Uterus (tissue), 4 donors: Measurements from ENCODE around the gene SPR. TPM values are rescaled to one million over a fixed set of nuclear protein-coding genes. Genes with fewer than 3 reads are reported as not detected.

Experiments used
- DNase-seq, 2 donors: peaks; one replicate each; pipeline ENCODE4 v3.0.0-alpha.2; 2019 to 2020
- H3K27ac ChIP-seq, 2 donors: fragments of 200-600 bp; sonication (generic); 1 replicate in 1 of 2; 2 replicates in 1 of 2; pipeline ENCODE4 v1.5.1; 2016 to 2018
- H3K27me3 ChIP-seq, 2 donors: fragments of 200-600 bp; sonication (generic); one replicate each; pipeline ENCODE4 v1.5.1; 2018 to 2019; ENCODE audit warnings: control low read depth in 1 of 2
- H3K36me3 ChIP-seq, 2 donors: fragments of 200-600 bp; sonication (generic); one replicate each; pipeline ENCODE4 v1.5.1; 2019; ENCODE audit warnings: control low read depth in 1 of 2
- H3K4me1 ChIP-seq, 2 donors: fragments of 200-600 bp; sonication (generic); one replicate each; pipeline ENCODE4 v1.5.1; 2018 to 2019; ENCODE audit warnings: control low read depth in 1 of 2
- H3K4me3 ChIP-seq, 2 donors: fragments of 200-600 bp; sonication (generic); 1 replicate in 1 of 2; 2 replicates in 1 of 2; pipeline ENCODE4 v1.5.1; 2018 to 2019; ENCODE audit warnings: mild to moderate bottlenecking in 1 of 2
- H3K9me3 ChIP-seq, 2 donors: fragments of 200-600 bp; sonication (generic); one replicate each; pipeline ENCODE4 v1.5.1; 2019; ENCODE audit warnings: control low read depth in 1 of 2
- POLR2A ChIP-seq, 2 donors: fragments of 450-650 bp; IDR thresholded peaks; one replicate each; pipeline ENCODE4 v1.6.1; 2016; ENCODE audit warnings: antibody characterized with exemption in 2 of 2, mild to moderate bottlenecking in 1 of 2, moderate library complexity in 1 of 2
- intact Hi-C: fragments of 100-400 bp; cut with DNase I; formaldehyde crosslinking; loops from one replicate; pipeline ENCODE4 v1.15.1; 2023; ENCODE audit warnings: low total_unique reads
- total RNA-seq, 4 donors: library from RNA; depleted of rRNA in 3 of 4; stranded (reverse); fragments of >200 nt in 3 of 4; gene quantifications; one replicate each; pipeline versions ENCODE4 v1.1.0 to v1.2.4, GENCODE V29; 2014 to 2023
- TF ChIP-seq, protein P1 (sequence below), 4 experiments: fragments of 200-600 bp in 2 of 4; fragments of 450-650 bp in 2 of 4; sonication (generic) in 2 of 4; IDR thresholded peaks; one replicate each; pipeline ENCODE4 v1.5.1; 2016 to 2019; ENCODE audit warnings: antibody characterized with exemption in 4 of 4, mild to moderate bottlenecking in 2 of 4, moderate library complexity in 1 of 4
- donor health status: DM: yes; HTN: yes; CAD: no.

Gene SPR
- total RNA-seq, 4 donors from 2014 or later: 4.5 to 33.8 (median 18.8) TPM

DNA sequence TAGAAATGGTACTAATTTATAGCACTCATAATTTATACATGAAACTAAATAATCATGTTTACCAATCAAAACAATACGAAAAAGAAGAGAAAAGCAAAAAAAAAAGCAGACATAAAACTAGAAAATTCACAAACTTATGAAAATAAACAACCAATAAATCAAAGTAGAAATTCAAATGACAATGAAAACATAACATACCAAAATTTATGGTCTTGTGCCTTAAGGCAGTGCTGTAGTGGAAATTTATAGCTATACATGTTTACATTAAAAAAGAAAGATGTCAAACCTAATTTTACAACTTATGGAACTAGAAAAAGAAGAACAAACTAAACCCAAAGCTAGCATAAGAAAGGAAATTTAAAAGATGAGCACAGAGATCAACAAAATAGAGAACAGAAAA, 16.1 kb upstream of the SPR start:
- intact Hi-C loops: no loop called here
- Histone ChIP-seq H3K4me3 (no peak overlapping the region), H3K36me3 (no peaks in the 10 kb centered on the region), H3K27me3 (no peaks in the 10 kb centered on the region), H3K27ac (no peak overlapping the region), H3K4me1 (no peaks in the 10 kb centered on the region), H3K9me3 (no peaks in the 10 kb centered on the region)
- TF ChIP-seq, protein P1, sequence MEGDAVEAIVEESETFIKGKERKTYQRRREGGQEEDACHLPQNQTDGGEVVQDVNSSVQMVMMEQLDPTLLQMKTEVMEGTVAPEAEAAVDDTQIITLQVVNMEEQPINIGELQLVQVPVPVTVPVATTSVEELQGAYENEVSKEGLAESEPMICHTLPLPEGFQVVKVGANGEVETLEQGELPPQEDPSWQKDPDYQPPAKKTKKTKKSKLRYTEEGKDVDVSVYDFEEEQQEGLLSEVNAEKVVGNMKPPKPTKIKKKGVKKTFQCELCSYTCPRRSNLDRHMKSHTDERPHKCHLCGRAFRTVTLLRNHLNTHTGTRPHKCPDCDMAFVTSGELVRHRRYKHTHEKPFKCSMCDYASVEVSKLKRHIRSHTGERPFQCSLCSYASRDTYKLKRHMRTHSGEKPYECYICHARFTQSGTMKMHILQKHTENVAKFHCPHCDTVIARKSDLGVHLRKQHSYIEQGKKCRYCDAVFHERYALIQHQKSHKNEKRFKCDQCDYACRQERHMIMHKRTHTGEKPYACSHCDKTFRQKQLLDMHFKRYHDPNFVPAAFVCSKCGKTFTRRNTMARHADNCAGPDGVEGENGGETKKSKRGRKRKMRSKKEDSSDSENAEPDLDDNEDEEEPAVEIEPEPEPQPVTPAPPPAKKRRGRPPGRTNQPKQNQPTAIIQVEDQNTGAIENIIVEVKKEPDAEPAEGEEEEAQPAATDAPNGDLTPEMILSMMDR (IDR thresholded peaks at IDR 0.05): no peak
- no peak for TF ChIP-seq POLR2A (IDR thresholded peaks at IDR 0.05)
- no peak for DNase-seq

DNA sequence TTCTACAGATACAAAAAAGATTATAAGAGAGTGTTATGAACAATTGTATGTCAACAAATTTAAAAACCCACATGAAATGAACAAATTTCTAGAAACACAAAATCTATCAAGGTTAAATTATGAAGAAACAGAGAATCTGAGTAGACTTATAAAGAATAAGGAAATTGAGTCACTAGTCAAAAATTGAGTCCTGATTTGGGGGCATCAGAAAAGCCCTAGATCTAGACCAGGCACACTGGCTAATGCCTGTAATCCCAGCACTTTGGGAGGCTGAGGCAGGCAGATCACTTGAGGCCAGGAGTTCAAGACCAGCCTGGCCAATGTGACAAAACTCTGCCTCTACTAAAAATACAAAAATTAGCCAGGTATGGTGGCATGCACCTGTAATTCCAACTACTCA, 15.3 kb upstream of the SPR start:
- Histone ChIP-seq H3K9me3 (no peaks in the 10 kb centered on the region), H3K27me3 (no peaks in the 10 kb centered on the region), H3K27ac (no peak overlapping the region), H3K36me3 (no peaks in the 10 kb centered on the region), H3K4me3 (no peak overlapping the region), H3K4me1 (no peaks in the 10 kb centered on the region)
- intact Hi-C loops: no loop called here
- no peak for DNase-seq
- TF ChIP-seq POLR2A (IDR thresholded peaks at IDR 0.05): no peak
- TF ChIP-seq, protein P1 (IDR thresholded peaks at IDR 0.05): no peak

DNA sequence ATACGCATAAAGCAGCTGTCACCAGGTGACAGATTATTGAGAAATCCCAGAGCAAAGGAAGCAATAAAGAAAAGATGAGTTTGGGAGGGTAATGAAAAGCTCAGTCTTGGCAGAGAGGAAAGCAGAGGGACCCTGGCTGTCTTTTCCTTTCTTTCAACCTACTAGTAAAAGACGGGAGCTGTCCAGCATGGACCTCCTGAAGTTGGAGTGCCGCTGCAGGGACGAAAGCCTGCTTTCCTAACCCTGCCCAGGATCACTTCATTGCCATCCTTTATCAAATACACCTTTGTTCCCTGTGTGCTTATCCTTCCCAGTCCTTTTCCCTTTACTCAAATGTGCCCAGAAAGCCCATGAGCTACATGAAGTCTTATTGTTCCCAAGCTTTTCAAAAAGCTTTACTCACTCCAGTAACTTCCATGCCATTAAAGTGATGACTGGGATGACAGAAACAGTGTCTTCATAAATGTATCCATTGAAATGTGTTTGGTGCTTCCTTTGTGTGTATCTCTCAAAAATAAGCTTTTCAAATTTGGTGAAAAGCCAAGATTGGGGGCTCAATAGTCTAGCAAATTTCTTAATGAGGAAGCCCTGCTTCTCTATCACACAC, 3.7 kb upstream of the SPR start:
- Histone ChIP-seq H3K27ac (no peak overlapping the region), H3K27me3 (no peaks in the 10 kb centered on the region), H3K4me1 (peaks cover 0 to 5% of the 10 kb centered on the region in 2 donors), H3K9me3 (no peaks in the 10 kb centered on the region), H3K36me3 (no peaks in the 10 kb centered on the region), H3K4me3 (no peak overlapping the region)
- intact Hi-C loops: no loop called here
- DNase-seq: no peak
- TF ChIP-seq, protein P1 (IDR thresholded peaks at IDR 0.05): no peak
- TF ChIP-seq POLR2A (IDR thresholded peaks at IDR 0.05): no peak

DNA sequence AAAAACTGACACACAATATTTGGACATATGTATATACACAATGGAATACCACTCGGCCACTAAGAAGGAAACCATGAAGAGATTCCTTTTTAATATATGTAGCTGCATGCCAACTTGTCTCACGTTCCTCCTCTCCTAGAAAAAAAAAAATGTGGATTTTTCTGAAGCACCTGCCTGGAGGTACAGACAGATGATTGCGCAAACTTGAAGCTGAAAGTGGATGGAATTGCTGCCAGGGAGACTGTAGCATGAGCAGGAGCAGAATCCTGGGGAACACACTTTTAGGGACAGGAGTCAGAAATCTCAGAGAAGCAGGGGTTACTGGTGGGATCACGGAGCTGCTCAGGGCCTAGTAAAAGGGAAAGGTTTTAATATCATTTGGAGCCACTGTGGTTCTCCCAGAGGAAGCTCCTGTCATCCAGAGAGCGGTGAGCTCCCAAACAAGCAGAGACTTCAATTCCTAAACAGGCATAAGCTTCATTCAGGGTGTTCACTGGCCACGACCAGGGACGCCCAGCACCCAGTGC, 640 bp upstream of the SPR start:
- peak overlapping the region; percentile 51 to 83 for H3K4me3 ChIP-seq
- no peaks in the 10 kb centered on the region for H3K36me3 ChIP-seq
- peaks cover 0 to 5% of the 10 kb centered on the region in 2 donors for H3K4me1 ChIP-seq
- TF ChIP-seq, protein P1 (IDR thresholded peaks at IDR 0.05): no peak
- TF ChIP-seq POLR2A (IDR thresholded peaks at IDR 0.05): no peak
- no peaks in the 10 kb centered on the region for H3K9me3 ChIP-seq
- H3K27me3 ChIP-seq: no peaks in the 10 kb centered on the region
- DNase-seq: no peak
- intact Hi-C loops: no loop called here
- peak overlapping the region; percentile 92 to 93 for H3K27ac ChIP-seq

DNA sequence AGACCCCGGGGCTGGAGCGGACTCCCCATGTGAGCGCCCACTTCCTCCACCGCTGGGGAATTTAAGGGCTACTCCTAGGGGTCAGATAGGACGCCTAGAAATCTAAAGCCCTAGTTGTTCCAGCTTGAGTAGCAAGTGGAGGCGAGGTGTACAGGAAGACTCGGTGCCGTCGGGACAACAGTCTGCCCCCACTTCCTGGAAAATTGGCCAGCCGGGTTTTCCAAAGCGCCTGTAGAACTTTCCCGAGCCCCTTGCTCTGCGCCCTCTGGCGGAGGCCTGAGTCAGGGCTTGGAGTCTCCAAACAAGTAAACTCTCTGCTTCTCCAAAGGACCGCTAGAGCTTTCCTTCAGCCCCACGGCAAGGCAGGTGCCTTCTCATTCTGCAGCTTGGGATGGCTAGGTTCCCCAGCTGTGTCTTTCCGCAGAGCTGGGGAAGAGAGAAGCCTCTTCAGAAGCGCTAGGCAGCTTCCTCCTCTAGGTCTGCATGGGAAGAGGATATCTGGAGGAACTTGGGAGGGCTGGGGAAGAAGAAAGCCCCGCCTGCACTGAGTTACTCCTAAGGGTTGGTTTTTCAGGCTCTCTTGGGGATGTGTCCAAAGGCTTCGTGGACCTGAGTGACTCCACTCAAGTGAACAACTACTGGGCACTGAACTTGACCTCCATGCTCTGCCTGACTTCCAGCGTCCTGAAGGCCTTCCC, 681 bp downstream of the SPR start:
- Histone ChIP-seq H3K4me1 (peaks cover 0 to 5% of the 10 kb centered on the region in 2 donors), H3K9me3 (no peaks in the 10 kb centered on the region), H3K36me3 (no peaks in the 10 kb centered on the region), H3K27ac (peak overlapping the region; percentile 92 to 93), H3K4me3 (peak overlapping the region; percentile 51 to 83), H3K27me3 (no peaks in the 10 kb centered on the region)
- TF ChIP-seq POLR2A (IDR thresholded peaks at IDR 0.05): no peak
- TF ChIP-seq, protein P1 (IDR thresholded peaks at IDR 0.05): peak; percentile 78 to 92 (median 87)
- peak; percentile 89 for DNase-seq
- intact Hi-C loops: no loop called here
